ENCODE measurements around the gene LPCAT1. TPM values are rescaled to one million over a fixed set of nuclear protein-coding genes. Genes with fewer than 3 reads are reported as not detected.
"Not testable (repeated sequence)": the region's sequence is repeated elsewhere in the genome, so short reads cannot be mapped to it uniquely, and the experiment has no call there.

LPCAT1 gene
- total and polyA plus RNA-seq, 2 of the 13 experiments (the other 11 are each of a cell fraction or from before 2014, with no cell fraction given), result 29.8 to 90.6 TPM

DNA sequence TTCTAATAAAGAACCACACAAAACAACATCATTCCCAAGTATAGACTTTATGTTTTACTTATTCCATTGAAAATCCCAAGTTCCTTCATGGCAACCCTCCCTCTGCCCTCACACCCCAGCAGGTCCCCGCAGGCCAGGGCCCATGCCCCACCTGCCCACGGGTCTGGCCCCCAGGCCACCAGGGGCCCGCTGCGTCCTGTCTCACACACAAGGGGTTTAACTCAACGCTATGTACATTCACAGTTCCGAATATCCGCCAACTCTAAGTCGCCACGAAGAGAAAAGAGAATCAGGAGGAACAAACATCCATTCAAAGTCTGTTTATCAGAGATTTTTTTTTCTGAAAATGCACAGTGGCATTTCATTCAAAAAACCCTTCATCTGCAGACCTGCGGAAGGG is 62.4 kb downstream of the LPCAT1 start (continued):
- TF ChIP-seq ZNF296 (CRISPR knock-in tag; conservative IDR thresholded peaks at IDR 0.05), result no peak
- TF ChIP-seq ZNF761 (CRISPR knock-in tag; conservative IDR thresholded peaks at IDR 0.05), result no peak

DNA sequence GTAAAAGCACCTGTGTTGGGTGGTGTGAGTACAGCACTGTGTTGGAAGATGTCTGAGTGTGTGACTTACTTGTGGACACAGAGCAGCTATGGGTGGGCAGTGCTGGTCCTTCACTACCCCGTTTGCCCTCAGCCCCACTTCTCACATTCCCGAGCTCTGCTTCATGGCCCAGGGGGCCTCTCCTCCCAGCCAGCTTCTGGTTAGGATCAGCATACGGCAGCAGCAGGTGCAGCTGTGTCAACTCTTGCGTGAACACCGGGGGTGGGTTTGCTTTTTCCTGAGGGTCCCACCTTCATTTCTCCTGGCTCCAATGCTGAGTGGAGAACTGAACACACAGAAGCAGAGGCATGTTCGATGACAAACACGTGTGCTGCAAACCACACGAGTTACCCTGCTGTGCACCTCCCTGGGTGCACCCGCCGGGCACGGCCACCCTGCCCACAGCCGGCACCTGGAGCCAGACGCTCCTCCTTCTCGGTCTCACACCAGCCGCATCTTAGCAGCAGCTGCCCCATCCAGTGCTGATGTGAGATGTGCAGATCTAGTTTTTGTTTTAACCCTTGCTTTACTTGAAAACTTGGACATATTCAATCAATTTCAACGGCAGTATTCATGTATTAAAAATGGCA is 63.6 kb downstream of the LPCAT1 start:
- peaks cover 4% of the 10 kb centered on the region; the same call in 1 of the 2 replicates for H4K20me1 ChIP-seq (ENCODE audit: insufficient read depth, low read length)
- no peaks in the 10 kb centered on the region for H3K79me2 ChIP-seq (ENCODE audit: insufficient read depth, low read length)
- POLR2A ChIA-PET, result no interaction called here
- H2AFZ ChIP-seq (ENCODE audit: low read length), result no peak overlapping the region
- H3K9me3 ChIP-seq (ENCODE audit: low read length), result peaks cover 25% of the 10 kb centered on the region
- no peak overlapping the region for H3K27ac ChIP-seq (ENCODE audit: extremely low read length, insufficient read depth, low read length)
- 98% methylated on average over 14 of the region's 16 CpGs for WGBS (ENCODE audit: low lambda C conversion rate)
- peaks cover 5 to 20% of the 10 kb centered on the region in 2 experiments; a peak in 4 of 5 replicates for H3K36me3 ChIP-seq (replicated peaks in 1 of 2; ENCODE audit: control insufficient read depth in 1 of 2, insufficient read depth in 2 of 2, low read length in 2 of 2)
- DNase-seq (ENCODE audit: low spot score) (no peak), FAIRE-seq (no peak), ATAC-seq (peak; percentile 30)
- BruUV-seq (replicated peaks), result no TSS peak
- H3K27me3 ChIP-seq (ENCODE audit: control insufficient read depth in 1 of 2, insufficient read depth in 2 of 2, low read length in 2 of 2), result no peaks in the 10 kb centered on the region
- in situ Hi-C loops (cut with HindIII; ENCODE audit: extremely low pct_ligation_motif_present, low pct_unique_long_range_greater_than_20kb), result no loop called here
- H3K9ac ChIP-seq (ENCODE audit: insufficient read depth, low read depth, low read length), result no peak overlapping the region
- TF ChIP-seq ZNF652 (CRISPR knock-in tag; IDR thresholded peaks at IDR 0.05; ENCODE audit: borderline replicate concordance, low read depth) (peak; percentile 55), POLR2AphosphoS5 (IDR thresholded peaks at IDR 0.05; ENCODE audit: low read depth, low read length) (0 out of 2 replicates have a peak, but pooled peaks have one; percentile 13), ZNF101 (CRISPR knock-in tag; IDR thresholded peaks at IDR 0.05; ENCODE audit: borderline replicate concordance, low read depth) (no peak), AGO2 (optimal IDR thresholded peaks at IDR 0.05; ENCODE audit: low read depth, low read length) (peak; percentile 68), PHB2 (IDR thresholded peaks at IDR 0.05; ENCODE audit: partially characterized antibody) (no peak)
- CTCF ChIA-PET (ENCODE audit: low intra/inter-chr PET ratio, low total read pairs), result no interaction called here
- intact Hi-C loops (cut with micrococcal nuclease; ENCODE audit: unreplicated experiment), result no loop called here
- H3K4me2 ChIP-seq (ENCODE audit: low read depth, low read length), result no peak overlapping the region
- H3K4me3 ChIP-seq (replicated peaks in 1 of 3; ENCODE audit: insufficient read depth in 1 of 3, low read depth in 2 of 3, low read length in 3 of 3), result no peak overlapping the region
- H3K4me1 ChIP-seq (ENCODE audit: insufficient read depth, low read length), result no peaks in the 10 kb centered on the region

- DNase-seq (ENCODE audit: low spot score); H4K20me1 ChIP-seq (ENCODE audit: insufficient read depth, low read length); CTCF ChIA-PET (ENCODE audit: low intra/inter-chr PET ratio, low total read pairs); BruUV-seq (replicated peaks); FAIRE-seq; H3K79me2 ChIP-seq (ENCODE audit: insufficient read depth, low read length); H3K9ac ChIP-seq (ENCODE audit: insufficient read depth, low read depth, low read length); H3K4me2 ChIP-seq (ENCODE audit: low read depth, low read length); H2AFZ ChIP-seq (ENCODE audit: low read length); in situ Hi-C loops (cut with HindIII; ENCODE audit: extremely low pct_ligation_motif_present, low pct_unique_long_range_greater_than_20kb); H3K27me3 ChIP-seq (ENCODE audit: control insufficient read depth in 1 of 2, insufficient read depth in 2 of 2, low read length in 2 of 2); intact Hi-C loops (cut with micrococcal nuclease; ENCODE audit: unreplicated experiment); H3K27ac ChIP-seq (ENCODE audit: extremely low read length, insufficient read depth, low read length); ATAC-seq; POLR2A ChIA-PET; H3K4me3 ChIP-seq (replicated peaks in 1 of 3; ENCODE audit: insufficient read depth in 1 of 3, low read depth in 2 of 3, low read length in 3 of 3); H3K4me1 ChIP-seq (ENCODE audit: insufficient read depth, low read length): not testable (repeated sequence)
- Histone ChIP-seq H3K36me3 (replicated peaks in 1 of 2; ENCODE audit: control insufficient read depth in 1 of 2, insufficient read depth in 2 of 2, low read length in 2 of 2) (peaks cover 4 to 17% of the 10 kb centered on the region in 2 experiments; a peak in 4 of 5 replicates), H3K9me3 (ENCODE audit: low read length) (peaks cover 25% of the 10 kb centered on the region)
- TF ChIP-seq POLR2A (IDR thresholded peaks at IDR 0.05; ENCODE audit: insufficient read depth in 1 of 2, low read depth in 2 of 2, low read length in 2 of 2), result 0 out of 4 replicates have a peak, but pooled peaks of 1 of the 2 experiments have one; percentile 28
- TF ChIP-seq MNT (IDR thresholded peaks at IDR 0.05), result peak; percentile 72
- TF ChIP-seq SSRP1 (CRISPR knock-in tag; IDR thresholded peaks at IDR 0.05), result peak; percentile 69; the same call in 1 of the 2 replicates
- WGBS (ENCODE audit: low lambda C conversion rate), result 100% methylated on average over 2 of the region's 2 CpGs
These were observed 64.3 kb downstream of the LPCAT1 start for GRCh38 chr5:1459435-1459834.

All from HepG2 (cell line).